Rectal smooth muscle tissue (tissue), 1 donor: ENCODE data around the gene CRPPA.
A peak's percentile ranks its signal among the peaks of the same experiment; 100 is the strongest.

ENCODE experiments used
- H3K27ac ChIP-seq: one replicate; pipeline ENCODE4 v1.7.0; 2013; ENCODE audit warnings: low read depth, low read length, inconsistent platforms
- H3K27me3 ChIP-seq: one replicate; pipeline ENCODE4 v1.7.0; 2013; ENCODE audit warnings: low read length; ENCODE audit not compliant: control insufficient read depth, insufficient read depth
- H3K36me3 ChIP-seq: one replicate; pipeline ENCODE4 v1.7.0; 2013; ENCODE audit warnings: low read length; ENCODE audit not compliant: control insufficient read depth, insufficient read depth
- H3K4me1 ChIP-seq: one replicate; pipeline ENCODE4 v1.7.0; 2013; ENCODE audit warnings: low read length; ENCODE audit not compliant: control insufficient read depth, insufficient read depth
- H3K4me3 ChIP-seq: one replicate; pipeline ENCODE4 v1.7.0; 2013; ENCODE audit warnings: low read length
- H3K9ac ChIP-seq: one replicate; pipeline ENCODE4 v1.7.0; 2013; ENCODE audit warnings: low read length

The CRPPA gene

DNA sequence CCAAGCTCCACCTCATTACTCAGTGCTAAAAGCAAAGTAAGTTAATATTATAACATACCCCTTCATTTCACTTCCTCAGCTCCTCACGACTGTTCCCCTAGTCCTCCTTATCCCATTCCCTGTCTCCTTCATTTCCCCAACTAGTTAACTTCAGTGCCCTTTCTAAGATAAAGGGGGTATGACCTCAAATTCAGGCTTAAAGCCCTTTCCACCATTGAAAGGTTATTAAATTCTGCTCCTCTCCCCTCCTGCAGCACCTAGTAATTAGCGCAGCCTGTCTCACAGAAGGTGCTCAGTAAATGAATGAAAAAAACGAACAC lies 1.0 kb downstream of the CRPPA start:
- Histone ChIP-seq H3K27ac (peak overlapping the region; percentile 98), H3K9ac (peak overlapping the region; percentile 76), H3K36me3 (no peaks in the 10 kb centered on the region), H3K27me3 (no peaks in the 10 kb centered on the region), H3K4me1 (peaks cover 16% of the 10 kb centered on the region), H3K4me3 (peak overlapping the region; percentile 77)

DNA sequence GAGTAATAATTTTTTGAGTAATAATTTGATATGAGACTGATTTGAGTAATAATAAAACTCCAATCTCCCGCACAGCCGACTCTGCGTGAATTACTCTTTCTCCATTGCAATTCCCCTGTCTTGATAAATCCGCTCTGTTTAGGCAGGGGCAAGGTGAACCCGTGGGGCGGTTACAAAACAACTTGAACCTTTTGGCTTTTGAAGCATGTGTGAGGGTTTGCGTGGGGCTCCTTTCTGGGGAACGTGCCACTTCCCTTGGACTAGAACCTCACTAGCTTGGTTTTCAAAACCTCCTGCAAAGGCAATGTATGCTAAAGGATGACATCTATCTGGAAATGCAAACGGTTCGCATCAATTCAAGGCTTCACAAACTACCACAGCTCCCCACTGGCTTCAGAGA lies 1.5 kb downstream of the CRPPA start:
- no peaks in the 10 kb centered on the region for H3K27me3 ChIP-seq
- peaks cover 16% of the 10 kb centered on the region for H3K4me1 ChIP-seq
- peak overlapping the region; percentile 77 for H3K4me3 ChIP-seq
- no peak overlapping the region for H3K9ac ChIP-seq
- H3K36me3 ChIP-seq = no peaks in the 10 kb centered on the region
- H3K27ac ChIP-seq = peak overlapping the region; percentile 98

DNA sequence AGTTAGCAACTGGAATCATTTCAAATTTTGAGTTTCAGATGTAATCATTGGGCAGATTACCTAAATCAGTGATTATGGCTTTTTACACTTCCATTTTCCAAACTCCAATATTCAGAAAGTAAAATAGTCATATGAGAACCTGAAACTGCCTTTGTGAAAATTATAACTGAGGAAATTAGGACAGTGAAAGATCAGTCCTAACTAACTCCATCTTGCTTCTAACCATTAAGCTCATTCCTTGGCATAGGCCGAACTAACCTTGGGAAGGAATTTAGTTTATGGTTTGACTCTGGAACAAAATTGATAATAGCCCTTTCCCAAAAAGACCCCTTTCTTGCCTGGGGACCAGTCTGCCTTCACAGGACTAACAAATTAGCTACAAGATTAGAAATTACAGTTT lies 2.2 kb downstream of the CRPPA start:
- H3K9ac ChIP-seq = no peak overlapping the region
- H3K27ac ChIP-seq = no peak overlapping the region
- no peak overlapping the region for H3K4me3 ChIP-seq

DNA sequence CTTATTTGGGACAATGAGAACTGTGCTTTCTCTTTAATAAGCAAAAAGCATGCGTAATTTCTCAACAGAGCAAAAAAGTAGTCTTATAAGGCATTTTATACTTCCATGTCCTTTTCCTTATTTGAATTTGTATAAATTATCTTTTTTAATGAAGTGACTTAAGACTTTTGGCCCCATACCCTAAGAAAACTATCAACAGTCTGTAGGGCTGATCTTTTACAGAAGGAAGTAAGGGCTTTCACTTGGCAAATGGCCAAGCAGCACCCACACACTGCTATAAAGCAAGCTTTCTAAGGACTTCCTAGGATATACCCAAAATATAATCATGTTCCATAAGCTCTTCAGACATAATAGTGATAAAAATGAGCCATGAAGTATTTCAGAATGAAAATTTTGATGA lies 3.4 kb downstream of the CRPPA start:
- Histone ChIP-seq H3K4me1 (peaks cover 14% of the 10 kb centered on the region), H3K9ac (no peak overlapping the region), H3K27me3 (no peaks in the 10 kb centered on the region), H3K4me3 (no peak overlapping the region), H3K27ac (no peak overlapping the region), H3K36me3 (no peaks in the 10 kb centered on the region)

More for the DNA sequence above, 2.2 kb downstream of the CRPPA start:
- Histone ChIP-seq H3K27me3 (no peaks in the 10 kb centered on the region), H3K36me3 (no peaks in the 10 kb centered on the region), H3K4me1 (peaks cover 16% of the 10 kb centered on the region)

DNA sequence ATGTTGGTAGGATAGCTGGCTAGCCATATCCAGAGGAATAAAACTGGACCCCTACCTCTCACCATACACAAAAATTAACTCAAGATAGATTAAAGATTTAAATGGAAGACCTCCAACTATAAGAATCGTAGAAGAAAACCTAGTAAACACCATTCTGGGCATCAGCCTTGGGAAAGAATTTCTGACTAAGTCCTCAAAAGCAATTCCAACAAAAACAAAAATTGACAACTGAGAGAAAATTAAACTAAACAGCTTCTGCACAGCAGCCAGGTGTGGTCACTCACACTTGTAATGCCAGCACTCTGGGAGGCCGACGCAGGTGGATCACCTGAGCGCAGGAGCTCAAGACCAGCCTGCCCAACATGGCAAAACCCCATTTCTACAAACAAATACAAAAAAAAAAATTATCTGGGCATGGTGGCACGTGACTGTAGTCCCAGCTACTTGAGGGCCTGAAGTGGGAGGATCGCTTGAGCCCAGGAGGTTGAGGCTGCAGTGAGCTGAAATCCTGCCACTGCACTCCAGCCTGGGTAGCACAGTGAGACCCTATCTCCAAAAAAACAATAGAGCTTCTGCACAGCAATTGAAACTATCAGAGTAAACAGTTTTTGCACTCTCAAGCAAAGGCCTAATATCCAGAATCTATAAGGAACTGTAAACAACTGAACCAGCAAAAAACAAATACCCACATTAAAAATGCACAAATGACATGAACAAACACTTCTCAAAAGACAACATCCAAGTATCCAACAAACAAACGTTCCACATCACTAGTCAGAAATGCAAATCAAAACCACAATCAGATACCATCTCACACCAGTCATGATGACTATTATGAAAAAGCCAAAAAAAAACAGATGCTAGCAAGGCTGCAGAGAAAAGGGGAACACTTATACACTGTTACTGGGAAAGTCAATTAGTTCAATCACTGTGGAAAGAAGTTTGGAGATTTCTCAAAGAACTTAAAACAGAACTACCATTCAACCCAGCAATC lies 4.8 kb downstream of the CRPPA start:
- no peak overlapping the region for H3K9ac ChIP-seq
- H3K36me3 ChIP-seq = no peaks in the 10 kb centered on the region
- no peaks in the 10 kb centered on the region for H3K27me3 ChIP-seq
- H3K4me1 ChIP-seq = peaks cover 4% of the 10 kb centered on the region
- no peak overlapping the region for H3K4me3 ChIP-seq
- H3K27ac ChIP-seq = no peak overlapping the region

DNA sequence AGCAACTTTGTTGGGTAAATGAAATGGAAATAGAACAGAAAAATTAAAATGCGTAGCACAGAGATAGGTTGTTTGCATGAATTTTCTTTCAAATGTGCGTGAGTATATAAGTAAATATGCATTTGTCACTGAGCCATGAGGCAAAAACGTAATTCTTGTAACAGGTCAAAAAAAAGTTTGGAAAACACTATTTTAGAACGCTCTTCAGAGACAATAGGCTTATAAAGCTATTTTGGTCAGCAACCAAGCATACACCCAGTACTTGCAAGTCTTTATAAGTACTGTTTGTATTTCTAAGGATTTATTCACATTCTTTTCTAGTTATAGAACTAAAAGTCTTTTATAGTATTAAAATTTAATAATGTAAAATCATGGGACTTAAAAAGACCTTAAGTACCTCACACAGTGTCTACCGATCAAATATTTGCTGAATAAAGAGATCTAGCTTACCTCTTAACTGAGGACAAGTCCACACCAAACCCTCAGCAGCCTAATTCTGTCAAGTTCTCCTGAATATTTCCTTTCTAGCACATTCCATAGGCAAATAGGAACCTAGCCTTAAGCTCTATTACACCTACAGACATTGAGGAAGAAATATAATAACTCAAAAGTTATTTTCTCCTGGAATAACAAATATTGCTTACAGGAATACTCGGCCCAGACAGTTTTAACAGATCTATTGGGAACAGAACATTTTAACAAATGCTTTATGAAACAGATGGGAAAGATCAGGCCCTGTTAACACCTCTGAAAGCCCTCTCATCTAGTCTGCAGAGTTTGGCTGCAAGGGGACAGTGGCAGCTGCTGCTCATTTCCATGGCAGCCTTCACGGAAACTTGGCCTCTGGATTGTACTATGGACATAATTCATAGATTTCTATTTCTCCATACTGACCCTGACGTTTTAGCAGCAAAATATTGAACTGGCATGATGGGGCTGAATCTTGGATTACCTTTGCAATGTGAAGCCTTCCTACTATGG lies 8.8 kb downstream of the CRPPA start:
- Histone ChIP-seq H3K27ac (no peak overlapping the region), H3K36me3 (no peaks in the 10 kb centered on the region)

DNA sequence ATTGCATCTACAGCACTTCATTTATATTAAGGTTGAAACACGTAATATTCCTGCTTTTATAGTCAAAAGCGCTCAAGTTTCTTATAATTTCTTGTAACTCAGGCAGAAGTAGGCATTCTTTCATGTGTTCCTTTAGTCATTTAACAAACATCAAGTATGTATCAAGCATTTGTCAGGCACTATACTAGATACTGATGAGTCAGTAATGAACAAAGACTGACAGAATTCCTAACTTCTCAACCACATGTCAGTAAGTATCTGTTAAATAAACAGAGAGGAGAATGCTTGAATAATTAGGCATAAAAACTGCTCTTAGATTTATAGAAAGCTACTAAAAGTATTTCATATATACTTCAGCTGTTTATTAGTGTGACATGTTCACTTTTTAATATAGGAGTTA lies 9.9 kb downstream of the CRPPA start:
- Histone ChIP-seq H3K27me3 (no peaks in the 10 kb centered on the region), H3K36me3 (no peaks in the 10 kb centered on the region), H3K4me1 (peaks cover 3% of the 10 kb centered on the region), H3K4me3 (no peak overlapping the region), H3K9ac (no peak overlapping the region), H3K27ac (no peak overlapping the region)

More for the DNA sequence above, 8.8 kb downstream of the CRPPA start:
- H3K4me3 ChIP-seq = no peak overlapping the region
- peaks cover 3% of the 10 kb centered on the region for H3K4me1 ChIP-seq
- no peaks in the 10 kb centered on the region for H3K27me3 ChIP-seq
- H3K9ac ChIP-seq = no peak overlapping the region

DNA sequence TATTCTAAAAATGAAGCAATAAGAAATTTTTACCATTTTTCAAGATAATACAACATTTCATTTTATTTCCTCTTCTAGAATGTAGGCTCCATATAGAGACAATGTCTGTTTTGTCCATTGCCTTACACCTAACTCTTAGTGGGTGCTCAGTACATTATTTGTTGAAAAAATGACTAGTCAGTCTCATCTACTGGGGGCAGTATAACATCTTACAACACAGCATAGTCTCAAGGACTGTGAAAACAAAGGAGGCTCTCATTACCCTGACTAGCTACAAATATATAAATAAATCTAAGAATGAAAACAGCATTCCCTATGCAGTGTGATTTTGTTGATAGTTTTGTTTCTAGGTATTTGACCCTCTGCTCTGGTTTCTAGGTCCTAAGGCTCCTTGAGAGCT lies 11.6 kb downstream of the CRPPA start:
- Histone ChIP-seq H3K36me3 (no peaks in the 10 kb centered on the region), H3K4me3 (no peak overlapping the region), H3K9ac (no peak overlapping the region), H3K27ac (no peak overlapping the region), H3K4me1 (peaks cover 3% of the 10 kb centered on the region), H3K27me3 (no peaks in the 10 kb centered on the region)

DNA sequence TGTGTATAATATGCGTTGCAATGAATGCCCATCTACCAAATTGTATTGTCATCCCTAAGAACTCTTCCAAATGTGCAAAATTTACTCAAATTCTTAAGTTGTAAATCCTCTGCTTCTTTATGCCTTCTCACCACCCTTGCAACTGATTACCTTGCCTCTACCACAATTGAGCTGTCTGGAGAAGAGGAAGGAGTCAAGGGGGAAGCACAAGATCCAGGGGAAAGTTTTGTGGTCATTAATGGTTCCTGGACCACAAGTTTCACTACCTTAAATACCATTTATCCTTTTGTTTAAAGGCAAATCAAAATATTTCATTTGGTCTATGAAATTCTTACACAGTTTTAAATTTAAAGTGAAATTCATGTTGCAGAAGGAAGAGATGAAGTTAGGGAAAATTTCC lies 16.7 kb downstream of the CRPPA start:
- no peaks in the 10 kb centered on the region for H3K4me1 ChIP-seq
- no peak overlapping the region for H3K9ac ChIP-seq
- H3K4me3 ChIP-seq = no peak overlapping the region
- no peak overlapping the region for H3K27ac ChIP-seq
- no peaks in the 10 kb centered on the region for H3K27me3 ChIP-seq
- H3K36me3 ChIP-seq = peaks cover 2% of the 10 kb centered on the region

DNA sequence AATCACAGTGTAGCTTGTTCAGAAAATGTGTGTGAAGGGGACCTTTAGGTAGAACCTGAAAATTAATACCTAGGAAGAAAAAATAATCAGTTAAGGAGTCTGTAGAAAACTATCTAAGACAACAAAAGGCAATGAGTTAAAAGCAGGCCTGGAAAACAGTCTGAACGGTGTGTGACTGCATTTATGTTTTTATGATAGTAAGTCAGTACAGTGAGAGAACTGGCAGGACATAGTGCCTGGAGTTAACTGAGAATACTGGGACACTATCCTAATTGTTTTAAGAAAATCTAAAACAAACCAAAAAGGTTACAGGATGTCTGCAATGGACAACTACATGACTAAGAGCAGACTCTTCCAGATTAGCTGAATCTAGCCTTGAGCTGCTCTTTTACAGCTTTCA lies 17.9 kb downstream of the CRPPA start:
- Histone ChIP-seq H3K27ac (no peak overlapping the region), H3K9ac (no peak overlapping the region), H3K27me3 (no peaks in the 10 kb centered on the region), H3K36me3 (peaks cover 2% of the 10 kb centered on the region), H3K4me3 (no peak overlapping the region), H3K4me1 (no peaks in the 10 kb centered on the region)

DNA sequence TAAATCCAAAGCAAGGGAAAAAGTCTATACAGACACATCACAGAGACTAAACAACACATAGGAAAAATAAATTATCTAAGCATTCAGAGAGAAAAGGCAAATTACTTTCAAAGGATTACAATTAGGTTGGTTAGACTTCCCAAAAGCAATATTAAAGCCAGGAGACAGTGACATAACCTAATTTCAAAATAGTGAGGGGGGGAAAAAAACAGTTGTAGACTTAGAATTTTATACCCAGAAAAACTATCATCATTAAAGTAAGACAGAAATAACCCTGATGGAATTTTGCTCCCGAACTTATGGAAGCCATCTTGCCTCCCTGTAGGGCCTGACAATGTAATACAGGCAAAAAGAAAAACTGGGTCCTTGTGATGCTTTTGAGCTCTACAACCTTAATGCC lies 18.4 kb downstream of the CRPPA start:
- Histone ChIP-seq H3K27ac (no peak overlapping the region), H3K4me1 (no peaks in the 10 kb centered on the region), H3K4me3 (no peak overlapping the region), H3K36me3 (peaks cover 2% of the 10 kb centered on the region), H3K9ac (no peak overlapping the region), H3K27me3 (no peaks in the 10 kb centered on the region)

DNA sequence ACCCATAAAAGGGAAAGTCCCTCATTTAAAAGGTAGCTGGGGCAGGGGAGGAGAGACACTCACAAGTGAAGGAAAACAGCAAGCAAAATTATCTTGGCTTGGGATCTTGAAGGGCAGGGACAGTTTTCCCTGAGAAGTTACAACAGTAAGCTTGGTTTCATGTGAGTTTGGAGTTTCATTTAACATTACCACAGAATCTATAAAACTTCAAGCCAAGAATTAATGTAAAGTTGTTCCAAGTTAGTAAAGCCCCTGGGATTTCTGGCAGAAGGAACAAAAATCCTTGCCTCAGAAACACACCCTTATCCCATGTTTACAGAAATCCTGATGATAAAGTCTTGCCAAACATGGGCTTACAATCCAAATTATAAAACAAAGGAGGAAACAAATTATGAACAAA lies 19.2 kb downstream of the CRPPA start:
- no peak overlapping the region for H3K4me3 ChIP-seq
- H3K9ac ChIP-seq = no peak overlapping the region
- H3K36me3 ChIP-seq = peaks cover 2% of the 10 kb centered on the region
- H3K27ac ChIP-seq = no peak overlapping the region
- no peaks in the 10 kb centered on the region for H3K27me3 ChIP-seq
- no peaks in the 10 kb centered on the region for H3K4me1 ChIP-seq
